Retinal pigment epithelial cell (primary cell): ENCODE results near the gene GAB2.

ENCODE experiments used
- DNase-seq: peaks from one replicate; pipeline ENCODE4 v3.0.0-alpha.2; 2010; ENCODE audit warnings: low read depth
- H3K4me3 ChIP-seq: 2 replicates; pipeline ENCODE4 v1.5.1; 2011; ENCODE audit warnings: mild to moderate bottlenecking, low read length, control low read depth, moderate library complexity
- TF ChIP-seq, protein P1 (sequence below): conservative IDR thresholded peaks from 2 replicates; pipeline ENCODE4 v1.5.1; 2011; ENCODE audit warnings: low read depth, low read length, control low read depth, inconsistent platforms

The GAB2 gene

GRCh38 chr11:78220218-78221157 is 197.1 kb downstream of the GAB2 start:
- no peak for DNase-seq
- TF ChIP-seq, protein P1, sequence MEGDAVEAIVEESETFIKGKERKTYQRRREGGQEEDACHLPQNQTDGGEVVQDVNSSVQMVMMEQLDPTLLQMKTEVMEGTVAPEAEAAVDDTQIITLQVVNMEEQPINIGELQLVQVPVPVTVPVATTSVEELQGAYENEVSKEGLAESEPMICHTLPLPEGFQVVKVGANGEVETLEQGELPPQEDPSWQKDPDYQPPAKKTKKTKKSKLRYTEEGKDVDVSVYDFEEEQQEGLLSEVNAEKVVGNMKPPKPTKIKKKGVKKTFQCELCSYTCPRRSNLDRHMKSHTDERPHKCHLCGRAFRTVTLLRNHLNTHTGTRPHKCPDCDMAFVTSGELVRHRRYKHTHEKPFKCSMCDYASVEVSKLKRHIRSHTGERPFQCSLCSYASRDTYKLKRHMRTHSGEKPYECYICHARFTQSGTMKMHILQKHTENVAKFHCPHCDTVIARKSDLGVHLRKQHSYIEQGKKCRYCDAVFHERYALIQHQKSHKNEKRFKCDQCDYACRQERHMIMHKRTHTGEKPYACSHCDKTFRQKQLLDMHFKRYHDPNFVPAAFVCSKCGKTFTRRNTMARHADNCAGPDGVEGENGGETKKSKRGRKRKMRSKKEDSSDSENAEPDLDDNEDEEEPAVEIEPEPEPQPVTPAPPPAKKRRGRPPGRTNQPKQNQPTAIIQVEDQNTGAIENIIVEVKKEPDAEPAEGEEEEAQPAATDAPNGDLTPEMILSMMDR: no peak
- H3K4me3 ChIP-seq: no peak overlapping the region

- TF ChIP-seq, protein P1: no peak
- no peak for DNase-seq
- no peak overlapping the region for H3K4me3 ChIP-seq
Measured at GRCh38 chr11:78219493-78220217, 198.0 kb downstream of the GAB2 start.

DNA sequence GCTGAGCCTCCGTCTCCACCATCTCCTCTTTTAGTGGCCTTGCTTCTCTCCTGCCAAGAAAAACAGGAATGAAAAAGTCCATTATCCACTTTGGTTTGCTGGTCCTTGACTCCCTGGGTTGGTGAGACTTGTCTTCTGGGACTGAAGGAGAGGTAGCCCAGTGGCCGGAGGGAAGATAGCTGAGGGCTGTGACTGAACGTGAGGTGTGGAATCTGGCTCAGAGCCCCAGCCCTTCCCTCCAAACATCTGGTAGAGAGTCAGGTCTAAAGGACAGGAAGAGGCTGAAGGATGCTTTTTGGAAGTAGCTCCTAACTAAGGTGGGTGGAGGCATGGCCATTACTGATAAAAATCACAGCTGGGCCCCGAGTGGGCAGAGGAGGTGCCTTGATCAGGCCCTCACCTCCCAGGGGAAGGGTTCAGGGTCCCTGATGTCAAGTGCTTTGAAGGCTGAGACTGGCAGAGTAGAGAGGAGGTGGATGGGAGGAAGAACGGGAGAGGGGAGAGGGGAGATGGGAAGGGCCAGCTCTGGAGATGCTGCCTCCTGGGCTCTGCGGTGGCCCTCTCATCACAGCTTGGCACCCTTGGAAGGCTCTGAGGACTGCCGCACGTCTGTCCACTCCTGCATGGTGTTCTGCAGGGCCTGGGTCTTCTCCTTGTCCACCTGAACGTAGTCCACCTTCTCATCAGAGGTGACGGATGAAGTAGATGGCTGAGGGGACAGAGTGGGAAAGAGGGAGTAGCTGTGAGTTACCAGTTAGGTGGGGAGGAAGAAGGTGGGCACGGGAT is 198.7 kb downstream of the GAB2 start:
- TF ChIP-seq, protein P1: no peak
- no peak overlapping the region for H3K4me3 ChIP-seq
- DNase-seq: no peak

DNA sequence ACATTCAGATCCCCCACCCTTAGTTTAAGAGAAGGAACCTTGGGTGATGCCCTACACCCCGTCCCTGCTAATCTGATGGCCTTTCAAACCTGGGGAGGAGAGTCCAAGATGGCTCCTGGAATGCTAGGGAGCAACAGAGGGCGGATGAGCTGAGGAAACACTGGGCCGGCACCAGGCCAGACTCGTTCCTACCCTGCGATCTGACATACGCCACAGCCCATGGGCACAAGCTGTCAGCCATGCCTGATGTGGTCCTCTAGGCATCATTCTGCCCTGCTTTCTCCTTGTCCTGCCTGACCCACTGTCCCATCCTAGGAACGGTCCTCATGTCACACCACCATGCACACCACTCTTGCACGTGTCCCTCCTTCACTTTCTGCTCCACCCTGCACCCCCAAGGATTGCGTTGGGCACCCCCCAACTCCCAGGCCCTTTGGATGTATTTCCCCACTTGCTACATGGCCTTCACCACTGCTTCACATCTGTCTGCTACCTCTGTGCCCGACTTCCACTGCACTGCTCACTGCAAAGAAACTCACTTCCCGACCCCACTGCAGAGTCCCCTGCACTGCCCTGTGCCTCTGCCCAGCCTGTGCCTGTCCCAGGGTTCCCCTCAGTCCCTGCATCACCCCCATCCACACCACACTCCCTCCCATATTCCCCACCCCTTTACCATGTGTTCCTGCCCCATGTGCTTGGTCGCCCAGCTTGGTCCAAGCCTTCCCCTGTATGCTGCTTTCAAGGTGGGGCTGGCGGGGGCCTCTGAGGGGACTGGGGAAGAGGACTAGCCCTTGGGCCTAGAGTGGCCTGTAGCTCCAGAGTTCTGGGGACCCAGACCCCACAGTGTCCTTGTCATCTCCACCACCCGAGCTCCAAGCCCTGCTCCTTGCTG is 199.7 kb downstream of the GAB2 start:
- H3K4me3 ChIP-seq: no peak overlapping the region
- no peak for DNase-seq
- TF ChIP-seq, protein P1: no peak

DNA sequence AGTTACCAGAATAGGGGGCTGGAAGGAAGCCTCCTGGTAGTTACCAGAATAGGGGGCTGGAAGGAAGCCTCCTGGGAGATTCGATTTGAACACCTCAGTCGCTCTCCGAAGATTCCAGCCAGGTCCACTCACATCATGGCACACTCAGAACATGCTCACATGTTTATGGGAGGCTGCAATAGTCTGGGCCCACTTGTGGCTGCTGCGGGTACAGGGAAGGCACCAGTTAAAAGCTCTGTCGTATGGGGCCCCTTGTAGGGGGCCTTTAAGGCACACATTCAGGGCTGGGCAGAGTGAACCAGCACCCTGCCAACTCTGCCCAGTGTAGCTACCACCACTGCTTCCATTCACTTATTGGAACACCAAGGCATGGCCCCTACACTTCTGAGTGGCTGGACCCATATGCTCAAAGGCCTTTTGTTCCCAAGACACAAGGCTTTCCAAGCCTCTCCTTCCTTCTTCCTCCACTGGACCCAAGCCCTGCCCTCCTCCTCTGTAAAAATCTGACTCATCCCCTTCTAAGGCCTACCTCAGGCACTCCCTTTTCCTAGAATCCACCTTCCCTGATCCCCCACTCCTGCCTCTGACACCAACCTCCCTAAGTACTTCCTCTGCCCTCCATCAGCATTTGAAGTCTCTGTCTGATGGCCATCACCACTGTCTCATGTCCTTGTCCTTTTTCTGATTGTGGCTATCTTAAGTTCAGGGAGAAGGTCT is 200.9 kb downstream of the GAB2 start:
- no peak for DNase-seq
- TF ChIP-seq, protein P1: no peak
- H3K4me3 ChIP-seq: no peak overlapping the region
